HG02852 (cell line): ENCODE data around the gene TMEM175.

Experiments used
- ATAC-seq: cut with Tn5 transposase; IDR thresholded peaks from one replicate; pipeline ENCODE4 v1.9.1; 2021; ENCODE audit warnings: mild to moderate bottlenecking, moderate library complexity; ENCODE audit not compliant: unreplicated experiment

The TMEM175 gene

GRCh38 chr4:957231-957580 lies 24.9 kb downstream of the TMEM175 start:
- no peak for ATAC-seq

DNA sequence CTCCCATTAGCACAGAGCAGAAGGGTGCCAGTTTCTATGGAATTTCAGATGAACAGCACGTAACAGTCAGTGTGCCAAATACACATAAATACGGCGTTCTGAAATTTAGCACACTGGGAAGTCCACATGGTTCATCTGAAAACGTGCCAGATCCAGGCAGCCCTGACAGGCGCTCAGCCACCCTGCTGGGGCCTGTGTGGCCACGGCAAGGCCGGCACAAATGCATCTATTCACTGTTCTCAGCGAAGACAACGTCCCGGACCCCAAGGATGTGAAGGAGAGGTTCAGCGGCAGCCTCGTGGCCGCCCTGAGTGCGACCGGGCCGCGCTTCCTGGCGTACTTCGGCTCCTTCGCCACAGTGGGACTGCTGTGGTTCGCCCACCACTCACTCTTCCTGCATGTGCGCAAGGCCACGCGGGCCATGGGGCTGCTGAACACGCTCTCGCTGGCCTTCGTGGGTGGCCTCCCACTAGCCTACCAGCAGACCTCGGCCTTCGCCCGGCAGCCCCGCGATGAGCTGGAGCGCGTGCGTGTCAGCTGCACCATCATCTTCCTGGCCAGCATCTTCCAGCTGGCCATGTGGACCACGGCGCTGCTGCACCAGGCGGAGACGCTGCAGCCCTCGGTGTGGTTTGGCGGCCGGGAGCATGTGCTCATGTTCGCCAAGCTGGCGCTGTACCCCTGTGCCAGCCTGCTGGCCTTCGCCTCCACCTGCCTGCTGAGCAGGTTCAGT lies 25.5 kb downstream of the TMEM175 start:
- ATAC-seq = no peak

- no peak for ATAC-seq
These were observed 26.0 kb downstream of the TMEM175 start for GRCh38 chr4:958314-958665.

GRCh38 chr4:958696-959337 lies 26.6 kb downstream of the TMEM175 start:
- ATAC-seq = no peak

DNA sequence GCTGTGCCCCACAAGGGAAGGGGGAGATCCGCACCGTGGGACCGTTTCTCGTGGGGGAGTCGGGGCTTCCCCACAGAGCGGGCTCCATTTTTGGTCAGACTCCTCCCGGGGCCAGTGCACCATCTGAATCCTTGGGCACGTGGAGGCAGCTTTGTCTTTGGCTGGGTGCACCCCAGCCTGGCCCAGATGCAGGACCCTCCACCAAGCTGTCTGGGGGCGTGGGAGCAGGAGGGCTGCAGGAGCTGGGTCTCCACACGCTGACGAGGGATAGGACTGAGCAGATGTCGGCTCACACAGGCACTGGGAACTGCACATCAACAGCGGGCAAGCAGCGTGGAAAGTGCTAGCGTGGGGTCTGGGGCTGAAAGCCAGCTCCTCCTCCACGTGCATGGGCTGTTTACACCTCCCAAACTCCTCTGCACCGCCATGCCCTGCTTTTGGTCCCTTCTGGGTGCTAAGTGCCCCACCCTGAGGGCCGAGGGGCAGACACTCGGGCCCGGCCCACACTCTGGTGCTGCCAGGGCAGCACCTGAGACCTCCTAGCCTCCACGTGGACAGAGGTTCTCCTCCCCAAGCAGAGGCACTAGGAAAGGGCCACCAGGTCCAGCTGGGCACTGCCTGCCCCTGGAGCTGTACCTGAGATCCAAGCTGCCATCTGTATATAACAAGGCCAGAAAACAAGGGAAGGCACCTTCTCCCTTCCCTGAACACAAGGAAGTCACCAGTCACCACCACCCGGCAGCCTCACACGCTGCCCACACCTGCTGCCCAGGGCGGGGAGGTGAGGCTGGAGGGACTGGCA lies 27.3 kb downstream of the TMEM175 start:
- ATAC-seq = no peak

DNA sequence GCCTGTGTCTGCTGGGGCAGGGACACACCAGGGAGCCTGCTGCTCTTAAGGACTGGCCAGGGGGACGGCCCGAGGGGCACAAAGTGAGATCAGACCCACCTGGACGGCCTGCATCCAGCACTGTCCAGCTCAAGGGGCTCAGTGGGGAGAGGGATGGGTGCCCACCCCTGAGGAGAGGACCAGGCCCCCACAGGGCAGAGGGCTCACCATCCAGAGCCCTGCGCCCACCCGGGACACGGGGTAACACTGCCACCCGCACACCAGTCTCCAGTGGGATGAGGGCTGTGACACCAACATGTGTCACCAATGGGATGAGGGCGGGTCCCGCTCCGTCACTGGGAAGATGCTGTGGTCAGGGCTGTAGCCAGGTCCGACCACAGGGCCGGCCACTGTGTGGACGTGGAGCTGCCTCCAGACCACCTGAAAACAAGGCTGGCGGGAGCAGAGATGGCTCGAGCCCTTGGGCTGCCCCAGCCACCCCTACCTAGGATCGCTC lies 27.9 kb downstream of the TMEM175 start:
- no peak for ATAC-seq

GRCh38 chr4:960636-961350 lies 28.5 kb downstream of the TMEM175 start:
- no peak for ATAC-seq

- ATAC-seq = no peak
These were observed 29.3 kb downstream of the TMEM175 start for GRCh38 chr4:961351-962230.

DNA sequence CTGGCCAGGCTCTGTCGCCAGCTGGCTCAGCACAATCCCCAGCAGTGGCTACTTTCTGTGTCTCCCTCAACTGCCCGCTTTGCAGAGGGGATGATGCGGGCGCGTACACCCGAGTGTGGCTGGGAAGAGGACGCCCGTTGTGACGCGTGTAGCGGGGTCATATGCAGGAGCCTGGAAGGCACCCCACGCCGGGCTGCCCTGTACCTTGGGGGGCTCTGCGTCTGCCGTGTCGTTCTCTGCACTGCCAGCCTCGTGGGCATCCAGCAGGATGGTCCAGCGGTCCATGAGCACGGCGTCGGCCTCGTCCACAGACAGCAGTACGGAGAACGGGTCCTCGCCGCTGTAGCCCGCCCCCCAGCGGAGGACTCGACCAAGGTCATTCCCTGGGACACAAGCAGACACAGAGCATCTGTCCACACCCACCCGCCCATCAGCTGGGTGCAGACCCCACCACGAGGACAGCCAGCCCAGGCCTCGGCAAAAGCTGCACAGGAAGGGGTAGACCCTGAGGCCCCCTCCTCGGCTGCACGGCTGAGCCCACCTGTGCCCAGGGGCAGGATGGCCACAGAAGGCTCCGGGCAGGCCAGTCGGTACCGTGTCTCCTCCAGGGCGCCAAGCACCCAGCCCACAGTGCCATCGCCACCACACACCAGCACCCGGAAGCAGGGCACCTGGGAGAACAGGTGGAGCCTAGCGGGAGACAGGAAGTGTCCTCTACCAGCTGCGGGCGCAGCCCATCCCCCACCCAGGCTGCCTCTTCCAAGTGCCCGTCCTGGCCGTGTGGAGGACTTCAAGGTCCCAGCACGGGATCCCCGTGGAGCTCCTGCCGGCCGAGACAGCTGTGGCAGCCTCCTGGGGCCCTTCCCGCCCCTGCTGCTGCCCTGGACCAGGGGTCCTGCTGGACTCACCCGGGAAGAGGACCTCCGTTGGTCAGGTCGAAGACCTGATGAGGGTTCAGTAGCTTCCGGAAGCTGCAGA lies 30.3 kb downstream of the TMEM175 start:
- no peak for ATAC-seq

- no peak for ATAC-seq
These were observed 31.3 kb downstream of the TMEM175 start for GRCh38 chr4:963276-964225.

GRCh38 chr4:964346-965025 lies 32.2 kb downstream of the TMEM175 start:
- ATAC-seq = no peak

GRCh38 chr4:965048-965765 lies 32.9 kb downstream of the TMEM175 start:
- ATAC-seq = no peak

- ATAC-seq = no peak
These were observed 33.5 kb downstream of the TMEM175 start for GRCh38 chr4:965766-966134.

GRCh38 chr4:966266-967112 lies 34.2 kb downstream of the TMEM175 start:
- ATAC-seq = no peak

- no peak for ATAC-seq
These were observed 35.1 kb downstream of the TMEM175 start for GRCh38 chr4:967113-968104.
